HuH-7 (cell line): ENCODE results near the gene SIVA1.
"Not testable (repeated sequence)": the region's sequence is repeated elsewhere in the genome, so short reads cannot be mapped to it uniquely, and the experiment has no call there.

Source experiments
- DNase-seq: peaks from one replicate; pipeline ENCODE4 v3.0.0; 2011; ENCODE audit warnings: low spot score

Gene SIVA1

GRCh38 chr14:104721505-104722431 lies 31.2 kb upstream of the SIVA1 start:
- DNase-seq, result no peak

- peak; percentile 63 for DNase-seq
These were observed 29.9 kb upstream of the SIVA1 start for GRCh38 chr14:104722938-104723650.

GRCh38 chr14:104723651-104724406 lies 29.1 kb upstream of the SIVA1 start, which contains the start of gene ADSS1:
ADSS1 (plus strand) TSS chr14:104724229; CDS start chr14:104724271, 42 bp downstream.
- DNase-seq, result peak; percentile 88

- peak; percentile 54 for DNase-seq
These were observed 28.5 kb upstream of the SIVA1 start for GRCh38 chr14:104724407-104724980.

DNA sequence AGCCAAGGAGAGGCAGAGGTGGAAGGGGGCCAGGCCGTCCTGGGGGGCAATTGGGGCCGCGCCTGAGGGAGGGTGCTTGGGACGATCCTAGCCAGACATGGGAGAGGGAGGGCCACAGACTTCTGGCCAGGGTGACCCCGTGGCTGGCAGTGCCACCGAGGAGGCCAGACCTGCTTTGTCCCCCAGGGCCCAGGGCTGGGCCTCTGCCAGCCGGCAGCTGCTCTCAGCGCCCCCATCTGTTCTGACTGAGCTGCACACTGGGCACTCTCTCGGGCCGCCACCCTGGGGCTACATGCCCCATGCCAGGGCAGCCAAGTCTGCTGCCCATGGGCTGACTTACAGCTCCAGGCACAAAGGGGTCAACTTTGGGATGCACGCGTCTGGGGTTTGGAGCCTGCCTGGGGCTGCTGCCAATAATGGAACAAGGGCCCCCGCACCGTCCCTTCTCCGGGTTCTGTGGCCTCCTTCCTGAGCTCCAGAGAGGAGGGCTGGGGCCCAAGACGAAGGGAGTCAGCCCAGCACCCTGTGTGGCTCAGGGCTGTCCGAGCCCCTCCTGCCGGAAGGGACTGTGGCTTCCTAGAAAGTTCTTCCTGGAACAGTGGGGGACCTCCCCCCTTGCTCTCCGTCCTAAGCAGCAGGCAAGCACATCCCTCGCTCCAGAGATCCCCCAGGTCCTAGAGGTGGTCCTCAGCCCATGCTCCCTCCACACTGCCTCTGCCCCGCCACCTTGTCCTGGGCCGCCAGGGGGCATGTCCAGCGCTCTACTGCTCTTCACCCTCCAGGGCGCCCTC lies 27.8 kb upstream of the SIVA1 start:
- peak; percentile 60 for DNase-seq

- no peak for DNase-seq
These were observed 27.0 kb upstream of the SIVA1 start for GRCh38 chr14:104725772-104726548.

GRCh38 chr14:104726600-104727451 lies 26.1 kb upstream of the SIVA1 start:
- peak; percentile 56 for DNase-seq

DNA sequence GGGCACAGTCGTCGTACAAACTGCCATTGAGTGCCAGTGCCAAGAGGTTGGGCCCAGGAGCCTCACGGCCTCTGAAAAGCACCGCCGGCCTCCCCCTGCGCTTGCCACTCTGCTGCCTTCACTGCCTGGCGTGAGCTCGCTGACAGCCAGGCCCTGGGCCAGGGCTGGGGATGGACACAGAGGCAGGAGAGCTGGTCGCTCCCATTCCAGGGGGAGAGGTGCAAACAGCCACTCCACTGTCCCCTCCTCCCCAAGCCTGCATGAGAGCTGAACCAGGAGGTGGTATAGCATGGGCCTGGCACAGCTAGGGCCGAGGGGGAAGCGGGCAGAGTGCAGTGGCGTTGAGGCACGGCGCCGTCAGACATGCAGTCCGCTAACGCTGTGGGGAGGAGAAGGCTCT lies 24.3 kb upstream of the SIVA1 start:
- DNase-seq, result no peak

GRCh38 chr14:104729176-104729834 lies 23.6 kb upstream of the SIVA1 start:
- not testable (repeated sequence) for DNase-seq

- DNase-seq, result no peak
These were observed 23.1 kb upstream of the SIVA1 start for GRCh38 chr14:104729835-104730181.

DNA sequence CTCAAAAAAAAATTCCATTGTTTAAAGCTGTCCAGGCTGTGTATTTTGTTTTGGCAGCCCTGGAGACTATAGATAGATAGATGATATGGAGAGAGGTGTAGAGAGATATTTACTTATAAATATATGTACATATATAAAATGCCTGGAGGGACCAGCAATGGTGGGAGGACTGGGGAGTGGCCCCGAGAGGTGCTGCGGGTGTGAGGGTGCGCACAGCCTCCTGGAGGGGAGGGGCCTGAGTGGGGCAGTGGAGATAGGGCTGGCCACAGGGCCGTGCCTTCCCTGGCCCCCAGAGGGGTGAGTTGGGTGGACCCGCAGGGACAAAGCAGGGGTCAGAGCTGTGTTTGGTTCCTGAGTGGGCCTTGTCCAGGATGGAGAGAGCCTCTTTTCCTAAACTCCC lies 22.5 kb upstream of the SIVA1 start:
- DNase-seq, result no peak

DNA sequence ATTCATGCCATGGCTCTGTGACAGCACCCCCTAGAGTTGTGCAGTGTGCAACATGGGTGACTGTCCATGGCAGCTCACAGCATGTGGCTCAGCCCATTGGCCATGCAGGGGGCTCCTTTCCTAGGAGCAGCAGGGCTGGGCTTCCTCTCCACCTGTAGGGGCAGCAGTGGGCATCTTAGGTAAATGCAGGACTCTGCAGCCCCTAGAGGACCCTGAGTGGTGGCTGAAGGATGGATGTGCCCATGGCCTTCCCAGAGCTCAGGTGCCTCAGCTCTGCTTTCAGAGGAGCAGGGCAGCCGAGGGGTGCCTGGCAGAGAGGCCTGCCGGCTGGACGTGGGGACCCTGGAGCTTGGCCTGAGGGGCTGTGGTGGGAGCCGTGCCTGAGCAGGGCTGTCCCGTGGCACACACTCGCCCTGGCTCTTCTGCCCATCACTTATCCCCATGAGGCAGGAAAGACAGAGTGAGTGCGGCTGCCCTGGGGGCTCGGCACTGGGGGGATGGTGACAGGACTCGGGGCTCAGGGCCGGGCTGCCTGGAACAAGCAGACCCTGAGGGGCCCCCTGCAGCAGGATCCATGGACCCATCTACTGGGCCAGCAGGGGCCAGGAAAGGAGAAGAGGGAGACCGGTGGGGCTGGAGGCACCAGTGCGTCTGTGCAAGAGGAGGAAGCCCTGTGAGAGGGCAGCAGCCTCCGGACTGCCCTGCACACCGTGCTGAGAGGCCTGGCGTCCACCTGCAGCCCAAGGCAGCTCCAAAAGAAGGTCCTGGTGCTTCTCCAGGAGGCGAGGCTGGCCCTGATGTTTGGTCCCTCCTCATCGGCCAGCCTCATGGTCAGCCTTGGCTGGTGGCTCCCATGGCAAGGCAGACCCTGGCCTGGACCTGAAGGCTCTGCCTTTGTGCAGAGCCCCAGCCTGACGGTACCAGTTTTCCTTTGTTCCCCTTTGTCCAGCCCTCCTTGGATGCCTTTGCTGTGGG lies 21.3 kb upstream of the SIVA1 start:
- DNase-seq, result peak; percentile 81

- no peak for DNase-seq
These were observed 20.6 kb upstream of the SIVA1 start for GRCh38 chr14:104732355-104732804.

GRCh38 chr14:104732931-104733681 lies 19.8 kb upstream of the SIVA1 start:
- DNase-seq, result no peak

DNA sequence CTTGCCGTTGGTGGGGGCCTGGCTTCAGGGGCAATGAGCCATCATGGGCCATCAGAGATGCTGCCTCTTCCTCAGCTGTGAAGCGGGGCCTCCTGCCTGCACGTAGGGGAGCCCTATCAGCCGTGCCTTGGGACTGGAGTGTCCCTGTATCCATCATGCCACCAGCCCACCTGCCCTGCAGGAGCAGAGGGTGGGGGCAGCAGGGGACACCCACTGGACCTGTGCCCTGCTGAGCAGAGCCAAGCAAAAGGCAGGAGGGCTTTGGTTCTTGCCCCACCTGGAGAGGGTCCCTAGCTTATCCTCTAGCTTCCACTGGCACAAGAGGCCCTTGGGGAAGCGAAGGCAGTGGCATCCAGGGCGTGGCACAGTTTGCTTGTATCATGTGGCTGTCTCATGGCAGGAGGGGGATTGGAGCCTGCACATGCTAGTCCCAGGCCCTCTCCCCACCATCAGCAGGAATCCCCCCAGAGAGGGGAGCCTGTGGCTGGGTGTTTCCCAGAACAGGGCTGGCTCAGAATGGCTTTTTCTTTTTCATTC lies 18.8 kb upstream of the SIVA1 start:
- no peak for DNase-seq

DNA sequence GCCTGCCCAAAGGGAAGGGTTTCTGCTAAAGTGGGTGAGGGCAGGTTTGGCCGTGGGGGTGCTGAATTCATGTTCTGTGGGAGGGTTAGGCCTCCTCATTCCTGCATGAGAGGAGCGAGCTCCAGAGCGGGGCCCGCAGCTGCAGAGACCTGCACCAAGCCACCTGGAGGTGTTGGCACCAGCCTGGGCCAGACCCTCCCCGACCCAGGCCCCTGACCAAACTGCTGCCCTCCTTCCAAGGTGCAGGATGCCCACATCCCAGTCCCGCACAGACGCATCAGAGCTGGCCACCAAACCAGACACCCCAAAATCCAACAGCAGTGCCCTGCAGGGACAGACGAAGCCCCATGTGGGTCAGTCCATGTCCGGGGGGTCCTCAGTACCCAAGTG lies 18.4 kb upstream of the SIVA1 start:
- no peak for DNase-seq
